PFSK-1 (cell line): Measurements from ENCODE around the gene HS6ST1.

ENCODE experiments used
- POLR2AphosphoS5 ChIP-seq: IDR thresholded peaks from 2 replicates; pipeline ENCODE4 v1.6.1; 2012; ENCODE audit warnings: low read depth, mild to moderate bottlenecking, control low read depth, low read length, moderate library complexity
- SIN3A ChIP-seq: IDR thresholded peaks from 2 replicates; pipeline ENCODE4 v1.6.1; 2012; ENCODE audit warnings: mild to moderate bottlenecking, low read length, moderate library complexity, borderline replicate concordance; ENCODE audit not compliant: insufficient read depth

- TF ChIP-seq POLR2AphosphoS5 (no peak), SIN3A (no peak)
Observed at GRCh38 chr2:128301021-128301420, 17.6 kb downstream of the HS6ST1 start.
